H1 (cell line): ENCODE results near the gene NOD2. TPM values are rescaled to one million over a fixed set of nuclear protein-coding genes. Genes with fewer than 3 reads are reported as not detected.

Experiments
- CTCF ChIA-PET: fragments of 300-600 bp; sonication (Branson Sonifier 250); formaldehyde crosslinking; loops from one replicate; lab custom pipeline; 2021; ENCODE audit not compliant: partially characterized antibody; lab: Charles Lee
- POLR2A ChIA-PET: fragments of 300-600 bp; sonication (Branson Sonifier 250); formaldehyde crosslinking; loops from one replicate; lab custom pipeline; 2021; ENCODE audit warnings: inconsistent platforms; ENCODE audit not compliant: partially characterized antibody; lab: Charles Lee
- DNase-seq, 2 experiments: peaks; one replicate each; pipeline versions ENCODE4 v3.0.0 to v3.0.0-alpha.2; 2010 to 2022; ENCODE audit warnings: low spot score in 2 of 2, low read depth in 1 of 2, mixed read lengths in 1 of 2
- FAIRE-seq: peaks from 2 replicates; lab custom pipeline; 2011; peaks lifted over from hg19 to GRCh38; lab: Jason Lieb, UNC
- H2AFZ ChIP-seq: 2 replicates; pipeline ENCODE4 v1.8.1; 2012; ENCODE audit warnings: low read length, inconsistent platforms
- H2AK5ac ChIP-seq: 2 replicates; pipeline ENCODE4 v1.6.1; 2013; ENCODE audit warnings: low read depth, low read length
- H2BK120ac ChIP-seq: replicated peaks from 2 replicates; pipeline ENCODE3; 2013; ENCODE audit warnings: low read depth, low read length, inconsistent platforms
- H2BK12ac ChIP-seq: 2 replicates; pipeline ENCODE4 v1.6.1; 2013; ENCODE audit warnings: low read depth, low read length
- H2BK15ac ChIP-seq: 2 replicates; pipeline ENCODE4 v1.6.1; 2013; ENCODE audit warnings: low read length
- H2BK20ac ChIP-seq: 2 replicates; pipeline ENCODE4 v1.6.1; 2013; ENCODE audit warnings: low read length
- H2BK5ac ChIP-seq: 2 replicates; pipeline ENCODE4 v1.6.1; 2013; ENCODE audit warnings: low read depth, low read length
- H3K14ac ChIP-seq: 2 replicates; pipeline ENCODE4 v1.6.1; 2013; ENCODE audit warnings: inconsistent platforms; ENCODE audit not compliant: insufficient read length
- H3K18ac ChIP-seq: 2 replicates; pipeline ENCODE4 v1.6.1; 2013; ENCODE audit warnings: low read length; ENCODE audit errors: extremely low read depth
- H3K23ac ChIP-seq: 2 replicates; pipeline ENCODE4 v1.6.1; 2013; ENCODE audit warnings: inconsistent platforms; ENCODE audit not compliant: insufficient read length
- H3K23me2 ChIP-seq: 2 replicates; pipeline ENCODE4 v1.6.1; 2013; ENCODE audit warnings: low read depth, low read length
- H3K27ac ChIP-seq: 2 replicates; pipeline ENCODE4 v1.6.1; 2011; ENCODE audit warnings: low read depth, low read length, inconsistent platforms
- H3K27me3 ChIP-seq, 4 experiments: replicated peaks in 1 of 4; 1 replicate in 1 of 4; 2 replicates in 3 of 4; pipeline versions ENCODE4 v1.6.1 to v1.8.1; 2011 to 2013; ENCODE audit warnings: low read length in 3 of 4, mild to moderate bottlenecking in 3 of 4, inconsistent platforms in 2 of 4, mixed read lengths in 2 of 4, moderate library complexity in 1 of 4; ENCODE audit not compliant: control insufficient read depth in 3 of 4, insufficient read depth in 3 of 4; ENCODE audit errors: extremely low read depth in 1 of 4
- H3K36me3 ChIP-seq, 4 experiments: 2 replicates each; pipeline versions ENCODE4 v1.6.1 to v1.8.1; 2011 to 2013; ENCODE audit warnings: mild to moderate bottlenecking in 4 of 4, low read length in 3 of 4, moderate library complexity in 2 of 4, control low read depth in 1 of 4, inconsistent platforms in 1 of 4; ENCODE audit not compliant: insufficient read depth in 4 of 4, control insufficient read depth in 2 of 4
- H3K4ac ChIP-seq: replicated peaks from 2 replicates; pipeline ENCODE3; 2013; ENCODE audit warnings: low read length, low read depth, mixed read lengths, inconsistent platforms; ENCODE audit not compliant: insufficient read length
- H3K4me1 ChIP-seq, 4 experiments: replicated peaks in 1 of 4; 1 replicate in 1 of 4; 2 replicates in 3 of 4; pipeline versions ENCODE4 v1.6.1 to v1.8.1; 2011 to 2013; ENCODE audit warnings: low read length in 3 of 4, inconsistent platforms in 2 of 4, mixed read lengths in 1 of 4; ENCODE audit not compliant: insufficient read depth in 4 of 4, control insufficient read depth in 3 of 4
- H3K4me2 ChIP-seq, 2 experiments: 2 replicates each; pipeline versions ENCODE4 v1.6.1 to v1.8.1; 2011 to 2013; ENCODE audit warnings: low read depth in 2 of 2, low read length in 2 of 2, control low read depth in 1 of 2, inconsistent platforms in 1 of 2, mild to moderate bottlenecking in 1 of 2; ENCODE audit not compliant: insufficient read depth in 1 of 2
- H3K4me3 ChIP-seq, 4 experiments: fragments of 200-600, 300-600 bp in 1 of 4; sonication (generic), shearing (Covaris generic), sonication (Bioruptor Twin) in 1 of 4; 2 replicates each; pipeline versions ENCODE4 v1.5.1 to v1.8.1; 2011 to 2016; ENCODE audit warnings: low read length in 4 of 4, low read depth in 3 of 4, control low read depth in 2 of 4, inconsistent platforms in 2 of 4, mild to moderate bottlenecking in 2 of 4, mixed read lengths in 1 of 4, moderate library complexity in 1 of 4; ENCODE audit not compliant: insufficient read depth in 2 of 4; ENCODE audit errors: extremely low read depth in 1 of 4
- H3K56ac ChIP-seq: replicated peaks from 2 replicates; pipeline ENCODE3; 2013; ENCODE audit warnings: low read depth, mild to moderate bottlenecking, mixed read lengths, low read length, inconsistent platforms; ENCODE audit not compliant: insufficient read length
- H3K79me1 ChIP-seq: 2 replicates; pipeline ENCODE4 v1.6.1; 2013; ENCODE audit warnings: low read depth, low read length, control low read depth
- H3K79me2 ChIP-seq, 2 experiments: 2 replicates each; pipeline versions ENCODE4 v1.6.1 to v1.8.1; 2012 to 2013; ENCODE audit warnings: low read length in 2 of 2, mild to moderate bottlenecking in 2 of 2, inconsistent platforms in 1 of 2; ENCODE audit not compliant: insufficient read depth in 2 of 2, control insufficient read depth in 1 of 2
- H3K9ac ChIP-seq, 4 experiments: replicated peaks in 1 of 4; 1 replicate in 1 of 4; 2 replicates in 3 of 4; pipeline versions ENCODE4 v1.6.1 to v1.8.1; 2011 to 2013; ENCODE audit warnings: low read depth in 3 of 4, low read length in 3 of 4, control low read depth in 2 of 4, mild to moderate bottlenecking in 2 of 4, moderate library complexity in 2 of 4, inconsistent platforms in 1 of 4; ENCODE audit errors: extremely low read depth in 1 of 4
- H3K9me3 ChIP-seq, 2 experiments: 2 replicates each; pipeline versions ENCODE4 v1.6.1 to v1.8.1; 2012 to 2013; ENCODE audit warnings: mild to moderate bottlenecking in 2 of 2, moderate library complexity in 2 of 2, control low read depth in 1 of 2, inconsistent platforms in 1 of 2, low read depth in 1 of 2, low read length in 1 of 2, mixed read lengths in 1 of 2; ENCODE audit not compliant: insufficient read depth in 2 of 2
- H4K20me1 ChIP-seq, 2 experiments: replicated peaks in 1 of 2; 2 replicates each; pipeline versions ENCODE3 to v1.8.1; 2011 to 2013; ENCODE audit warnings: inconsistent platforms in 2 of 2, low read length in 2 of 2, mild to moderate bottlenecking in 1 of 2; ENCODE audit not compliant: insufficient read depth in 2 of 2, control insufficient read depth in 1 of 2
- H4K5ac ChIP-seq: 2 replicates; pipeline ENCODE4 v1.6.1; 2013; ENCODE audit warnings: low read length, low read depth, mixed read lengths, inconsistent platforms; ENCODE audit not compliant: insufficient read length
- H4K8ac ChIP-seq: 2 replicates; pipeline ENCODE4 v1.8.0; 2013; ENCODE audit warnings: mild to moderate bottlenecking, moderate library complexity, low read length, inconsistent platforms; ENCODE audit not compliant: insufficient read depth; ENCODE audit errors: extremely low read depth
- H4K91ac ChIP-seq: replicated peaks from 2 replicates; pipeline ENCODE3; 2013; ENCODE audit warnings: low read length, mixed read lengths, inconsistent platforms; ENCODE audit not compliant: insufficient read length
- PHF8 ChIP-seq: fragments of 200-600 bp; sonication (generic); conservative IDR thresholded peaks from 2 replicates; pipeline ENCODE4 v1.7.1; 2012; ENCODE audit warnings: low read depth, mild to moderate bottlenecking, inconsistent platforms, low read length, moderate library complexity
- RAD21 ChIP-seq, 2 experiments: IDR thresholded peaks in 1 of 2; conservative IDR thresholded peaks in 1 of 2; 2 replicates each; pipeline ENCODE4 v1.6.1; 2011; ENCODE audit warnings: low read depth in 2 of 2, low read length in 2 of 2, improper control_type of control experiment in 1 of 2, inconsistent platforms in 1 of 2, mild to moderate bottlenecking in 1 of 2, moderate library complexity in 1 of 2
- TEAD4 ChIP-seq: IDR thresholded peaks from 2 replicates; pipeline ENCODE4 v1.6.1; 2012; ENCODE audit warnings: low read depth, low read length, inconsistent platforms, mixed read lengths
- WGBS, 2 experiments: shearing (Covaris generic) in 1 of 2; methylation state at CpG; one replicate each; pipeline versions ENCODE4 v1.1.6 to v1.1.7; 2013 to 2015; ENCODE audit warnings: low lambda C conversion rate in 2 of 2, mixed read lengths in 2 of 2, inconsistent platforms in 1 of 2, low coverage in 1 of 2, missing lambda C conversion rate in 1 of 2; ENCODE audit not compliant: insufficient replicate concordance in 2 of 2, insufficient coverage in 1 of 2, insufficient read length in 1 of 2; ENCODE audit errors: extremely low coverage in 1 of 2, missing lambda C conversion rate in 1 of 2; 5-methylcytosine and 5-hydroxymethylcytosine counted together
- polyA plus RNA-seq, 7 experiments: library from polyadenylated mRNA; depleted of rRNA in 3 of 7; stranded (reverse) in 5 of 7; unstranded in 2 of 7; fragments of >200 nt in 5 of 7; fragments of 200-250 nt in 2 of 7; gene quantifications; 1 replicate in 5 of 7; 2 replicates in 1 of 7; 4 replicates in 1 of 7; pipeline versions ENCODE4 v1.2.1 to v1.2.3, GENCODE V29; 2011 to 2013; ENCODE audit warnings: missing spikeins in 2 of 7, mixed read lengths in 2 of 7
- total RNA-seq: library from RNA; stranded (reverse); fragmentation: NEBNext Ultra II Directional; extraction: Animal tissue kit (Norgen Biotek cat#: 25700); gene quantifications from 2 replicates; pipeline ENCODE4 v1.2.1, GENCODE V29; 2021
- TF ChIP-seq, protein P1 (sequence below), 3 experiments: IDR thresholded peaks; 1 replicate in 2 of 3; 2 replicates in 1 of 3; pipeline versions ENCODE4 v1.5.1 to v1.6.1; 2011; ENCODE audit warnings: low read length in 3 of 3, mild to moderate bottlenecking in 3 of 3, inconsistent platforms in 2 of 3, low read depth in 1 of 3, moderate library complexity in 1 of 3; ENCODE audit not compliant: insufficient read depth in 1 of 3; ENCODE audit errors: control extremely low read depth in 1 of 3

The NOD2 gene
- total and polyA plus RNA-seq, 2 of the 8 experiments (the other 6 are each of a cell fraction or from before 2014, with no cell fraction given) = 0.37 to 0.42 TPM

DNA sequence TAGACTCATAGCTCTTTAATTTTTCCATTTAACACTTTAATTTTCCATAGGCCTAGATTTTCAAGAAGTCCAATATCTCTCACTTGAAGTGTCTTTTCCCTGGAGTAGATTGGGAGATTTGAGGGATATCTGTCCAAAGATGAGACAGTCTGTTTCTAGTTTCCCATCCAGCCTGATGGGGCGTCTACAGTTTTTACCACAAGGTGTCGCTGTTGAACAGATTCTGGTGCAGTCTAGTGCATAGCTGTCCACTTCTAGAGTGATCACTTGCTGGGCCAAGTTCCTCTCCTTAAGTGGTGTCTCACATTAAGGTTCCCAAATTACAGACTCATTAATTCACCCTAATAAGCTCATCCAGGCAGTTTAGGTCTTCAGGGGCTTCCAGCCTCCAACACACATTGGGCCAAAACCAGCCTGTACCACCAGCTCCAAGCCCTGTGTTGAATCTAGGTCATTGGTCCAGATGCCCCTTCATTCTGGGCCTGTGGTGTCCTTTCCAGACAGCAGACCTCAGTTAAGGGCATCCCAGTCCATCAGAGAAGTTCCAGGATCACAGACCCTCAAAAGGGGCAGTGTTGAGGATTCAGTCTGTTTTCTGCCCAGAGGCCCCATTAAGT is 21.7 kb upstream of the NOD2 start:
- Histone ChIP-seq H3K79me2 (no peaks in the 10 kb centered on the region), H3K27me3 (no peaks in the 10 kb centered on the region), H3K23me2 (no peaks in the 10 kb centered on the region; the same call in 1 of the 2 replicates), H4K91ac (no peak overlapping the region), H4K8ac (no peak overlapping the region), H3K9me3 (peaks cover 13 to 20% of the 10 kb centered on the region in 2 experiments), H2AK5ac (no peak overlapping the region), H3K18ac (no peak overlapping the region), H3K56ac (no peak overlapping the region), H3K79me1 (no peaks in the 10 kb centered on the region), H2BK12ac (no peak overlapping the region), H3K14ac (no peak overlapping the region), H3K4me2 (no peak overlapping the region), H2BK15ac (no peak overlapping the region), H3K9ac (no peak overlapping the region), H3K4ac (no peak overlapping the region), H2BK120ac (no peak overlapping the region), H3K27ac (no peak overlapping the region), H2AFZ (no peak overlapping the region), H2BK20ac (no peak overlapping the region), H4K20me1 (no peaks in the 10 kb centered on the region), H2BK5ac (no peak overlapping the region), H3K36me3 (no peaks in the 10 kb centered on the region), H3K4me3 (no peak overlapping the region; a peak in 1 of 8 replicates), H3K4me1 (peaks cover 0 to 2% (median 0%) of the 10 kb centered on the region in 4 experiments; a peak in 1 of 7 replicates), H4K5ac (no peak overlapping the region), H3K23ac (no peak overlapping the region)
- FAIRE-seq = peak; percentile 52
- WGBS, 2 experiments = 21% methylated on average over 2 of the region's 2 CpGs; no CpG with 5 or more reads in 1 of the 2 experiments
- peak in 1 of 2 experiments; percentile 74 for DNase-seq
- POLR2A ChIA-PET = no interaction called here
- CTCF ChIA-PET = interaction anchor here (0.5 to 21.1 kb wide), 47 partner anchors 8 to 801 kb away, joined by 3 to 279 read pairs (median 4); partner anchors contain the start of gene SNX20
- TF ChIP-seq, protein P1, sequence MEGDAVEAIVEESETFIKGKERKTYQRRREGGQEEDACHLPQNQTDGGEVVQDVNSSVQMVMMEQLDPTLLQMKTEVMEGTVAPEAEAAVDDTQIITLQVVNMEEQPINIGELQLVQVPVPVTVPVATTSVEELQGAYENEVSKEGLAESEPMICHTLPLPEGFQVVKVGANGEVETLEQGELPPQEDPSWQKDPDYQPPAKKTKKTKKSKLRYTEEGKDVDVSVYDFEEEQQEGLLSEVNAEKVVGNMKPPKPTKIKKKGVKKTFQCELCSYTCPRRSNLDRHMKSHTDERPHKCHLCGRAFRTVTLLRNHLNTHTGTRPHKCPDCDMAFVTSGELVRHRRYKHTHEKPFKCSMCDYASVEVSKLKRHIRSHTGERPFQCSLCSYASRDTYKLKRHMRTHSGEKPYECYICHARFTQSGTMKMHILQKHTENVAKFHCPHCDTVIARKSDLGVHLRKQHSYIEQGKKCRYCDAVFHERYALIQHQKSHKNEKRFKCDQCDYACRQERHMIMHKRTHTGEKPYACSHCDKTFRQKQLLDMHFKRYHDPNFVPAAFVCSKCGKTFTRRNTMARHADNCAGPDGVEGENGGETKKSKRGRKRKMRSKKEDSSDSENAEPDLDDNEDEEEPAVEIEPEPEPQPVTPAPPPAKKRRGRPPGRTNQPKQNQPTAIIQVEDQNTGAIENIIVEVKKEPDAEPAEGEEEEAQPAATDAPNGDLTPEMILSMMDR (IDR thresholded peaks at IDR 0.05; ENCODE audit: control extremely low read depth in 1 of 3, insufficient read depth in 1 of 3, low read depth in 1 of 3, low read length in 3 of 3) = peak; percentile 37 to 83 (median 78)
- TF ChIP-seq RAD21 (IDR thresholded peaks at IDR 0.05 in 1 of 2, conservative IDR thresholded peaks at IDR 0.05 in 1 of 2; ENCODE audit: low read depth in 2 of 2, low read length in 2 of 2) (peak; percentile 70 to 76), TEAD4 (0 out of 2 replicates have a peak, but pooled peaks have one; percentile 11), PHF8 (no peak)
